ENCODE results near the gene MSGN1.

The MSGN1 gene

GRCh38 chr2:17792515-17792914, 23.7 kb upstream of the MSGN1 start:
- H3K9ac ChIP-seq (ENCODE audit: low read length), result no peak overlapping the region
- no peaks in the 10 kb centered on the region for H3K27me3 ChIP-seq (ENCODE audit: control insufficient read depth, insufficient read depth, low read length)
- no peaks in the 10 kb centered on the region for H3K9me3 ChIP-seq (ENCODE audit: control insufficient read depth, insufficient read depth, low read depth, low read length)
- H3K4me3 ChIP-seq (ENCODE audit: low read depth, low read length), result no peak overlapping the region
- H3K36me3 ChIP-seq (ENCODE audit: control insufficient read depth, insufficient read depth, low read length), result no peaks in the 10 kb centered on the region
- H3K27ac ChIP-seq (ENCODE audit: low read depth, low read length), result no peak overlapping the region
- peaks cover 9% of the 10 kb centered on the region; the same call in 1 of the 2 replicates for H3K4me1 ChIP-seq (ENCODE audit: control insufficient read depth, insufficient read depth, low read length)

GRCh38 chr2:17793296-17793695, 23.0 kb upstream of the MSGN1 start:
- no peak overlapping the region for H3K27ac ChIP-seq (ENCODE audit: low read depth, low read length)
- no peaks in the 10 kb centered on the region for H3K9me3 ChIP-seq (ENCODE audit: control insufficient read depth, insufficient read depth, low read depth, low read length)
- H3K4me1 ChIP-seq (ENCODE audit: control insufficient read depth, insufficient read depth, low read length), result peaks cover 6% of the 10 kb centered on the region; the same call in 1 of the 2 replicates
- no peaks in the 10 kb centered on the region for H3K36me3 ChIP-seq (ENCODE audit: control insufficient read depth, insufficient read depth, low read length)
- H3K4me3 ChIP-seq (ENCODE audit: low read depth, low read length), result no peak overlapping the region
- H3K27me3 ChIP-seq (ENCODE audit: control insufficient read depth, insufficient read depth, low read length), result no peaks in the 10 kb centered on the region
- no peak overlapping the region for H3K9ac ChIP-seq (ENCODE audit: low read length)

GRCh38 chr2:17793803-17794354, 22.4 kb upstream of the MSGN1 start:
- Histone ChIP-seq H3K4me3 (ENCODE audit: low read depth, low read length) (no peak overlapping the region; the same call in 1 of the 2 replicates), H3K4me1 (ENCODE audit: control insufficient read depth, insufficient read depth, low read length) (peaks cover 6% of the 10 kb centered on the region; the same call in 1 of the 2 replicates), H3K9ac (ENCODE audit: low read length) (no peak overlapping the region), H3K9me3 (ENCODE audit: control insufficient read depth, insufficient read depth, low read depth, low read length) (no peaks in the 10 kb centered on the region), H3K27me3 (ENCODE audit: control insufficient read depth, insufficient read depth, low read length) (no peaks in the 10 kb centered on the region), H3K36me3 (ENCODE audit: control insufficient read depth, insufficient read depth, low read length) (no peaks in the 10 kb centered on the region), H3K27ac (ENCODE audit: low read depth, low read length) (no peak overlapping the region)

- no peaks in the 10 kb centered on the region for H3K36me3 ChIP-seq (ENCODE audit: control insufficient read depth, insufficient read depth, low read length)
- no peaks in the 10 kb centered on the region for H3K9me3 ChIP-seq (ENCODE audit: control insufficient read depth, insufficient read depth, low read depth, low read length)
- no peak overlapping the region for H3K4me3 ChIP-seq (ENCODE audit: low read depth, low read length)
- peaks cover 6% of the 10 kb centered on the region; the same call in 1 of the 2 replicates for H3K4me1 ChIP-seq (ENCODE audit: control insufficient read depth, insufficient read depth, low read length)
- no peak overlapping the region for H3K9ac ChIP-seq (ENCODE audit: low read length)
- no peak overlapping the region for H3K27ac ChIP-seq (ENCODE audit: low read depth, low read length)
- no peaks in the 10 kb centered on the region for H3K27me3 ChIP-seq (ENCODE audit: control insufficient read depth, insufficient read depth, low read length)
Observed at GRCh38 chr2:17795309-17795708, 21.0 kb upstream of the MSGN1 start.

- Histone ChIP-seq H3K9me3 (ENCODE audit: control insufficient read depth, insufficient read depth, low read depth, low read length) (no peaks in the 10 kb centered on the region), H3K9ac (ENCODE audit: low read length) (no peak overlapping the region), H3K27me3 (ENCODE audit: control insufficient read depth, insufficient read depth, low read length) (no peaks in the 10 kb centered on the region), H3K36me3 (ENCODE audit: control insufficient read depth, insufficient read depth, low read length) (no peaks in the 10 kb centered on the region), H3K4me3 (ENCODE audit: low read depth, low read length) (no peak overlapping the region), H3K4me1 (ENCODE audit: control insufficient read depth, insufficient read depth, low read length) (peaks cover 6% of the 10 kb centered on the region; the same call in 1 of the 2 replicates), H3K27ac (ENCODE audit: low read depth, low read length) (no peak overlapping the region)
Observed at GRCh38 chr2:17798338-17798737, 17.9 kb upstream of the MSGN1 start.

- no peaks in the 10 kb centered on the region for H3K27me3 ChIP-seq (ENCODE audit: control insufficient read depth, insufficient read depth, low read length)
- H3K36me3 ChIP-seq (ENCODE audit: control insufficient read depth, insufficient read depth, low read length), result no peaks in the 10 kb centered on the region
- no peaks in the 10 kb centered on the region for H3K9me3 ChIP-seq (ENCODE audit: control insufficient read depth, insufficient read depth, low read depth, low read length)
- no peak overlapping the region for H3K9ac ChIP-seq (ENCODE audit: low read length)
- no peaks in the 10 kb centered on the region; the same call in 1 of the 2 replicates for H3K4me1 ChIP-seq (ENCODE audit: control insufficient read depth, insufficient read depth, low read length)
- H3K27ac ChIP-seq (ENCODE audit: low read depth, low read length), result no peak overlapping the region
- H3K4me3 ChIP-seq (ENCODE audit: low read depth, low read length), result no peak overlapping the region
Observed at GRCh38 chr2:17799301-17800120, 16.7 kb upstream of the MSGN1 start.

- no peak overlapping the region for H3K4me3 ChIP-seq (ENCODE audit: low read depth, low read length)
- H3K27ac ChIP-seq (ENCODE audit: low read depth, low read length), result no peak overlapping the region
- no peaks in the 10 kb centered on the region for H3K9me3 ChIP-seq (ENCODE audit: control insufficient read depth, insufficient read depth, low read depth, low read length)
- H3K4me1 ChIP-seq (ENCODE audit: control insufficient read depth, insufficient read depth, low read length), result no peaks in the 10 kb centered on the region
- H3K9ac ChIP-seq (ENCODE audit: low read length), result no peak overlapping the region
- H3K27me3 ChIP-seq (ENCODE audit: control insufficient read depth, insufficient read depth, low read length), result no peaks in the 10 kb centered on the region
- no peaks in the 10 kb centered on the region for H3K36me3 ChIP-seq (ENCODE audit: control insufficient read depth, insufficient read depth, low read length)
Observed at GRCh38 chr2:17800219-17800618, 16.0 kb upstream of the MSGN1 start.

- no peak overlapping the region for H3K4me3 ChIP-seq (ENCODE audit: low read depth, low read length)
- no peaks in the 10 kb centered on the region for H3K36me3 ChIP-seq (ENCODE audit: control insufficient read depth, insufficient read depth, low read length)
- H3K9me3 ChIP-seq (ENCODE audit: control insufficient read depth, insufficient read depth, low read depth, low read length), result no peaks in the 10 kb centered on the region
- no peaks in the 10 kb centered on the region for H3K27me3 ChIP-seq (ENCODE audit: control insufficient read depth, insufficient read depth, low read length)
- no peak overlapping the region for H3K27ac ChIP-seq (ENCODE audit: low read depth, low read length)
- no peak overlapping the region for H3K9ac ChIP-seq (ENCODE audit: low read length)
- H3K4me1 ChIP-seq (ENCODE audit: control insufficient read depth, insufficient read depth, low read length), result no peaks in the 10 kb centered on the region
Observed at GRCh38 chr2:17800693-17801458, 15.4 kb upstream of the MSGN1 start.

- H3K9ac ChIP-seq (ENCODE audit: low read length), result no peak overlapping the region
- no peak overlapping the region for H3K27ac ChIP-seq (ENCODE audit: low read depth, low read length)
- H3K4me1 ChIP-seq (ENCODE audit: control insufficient read depth, insufficient read depth, low read length), result no peaks in the 10 kb centered on the region
- no peaks in the 10 kb centered on the region for H3K9me3 ChIP-seq (ENCODE audit: control insufficient read depth, insufficient read depth, low read depth, low read length)
- no peaks in the 10 kb centered on the region for H3K27me3 ChIP-seq (ENCODE audit: control insufficient read depth, insufficient read depth, low read length)
- no peak overlapping the region for H3K4me3 ChIP-seq (ENCODE audit: low read depth, low read length)
- no peaks in the 10 kb centered on the region for H3K36me3 ChIP-seq (ENCODE audit: control insufficient read depth, insufficient read depth, low read length)
Observed at GRCh38 chr2:17803497-17803896, 12.8 kb upstream of the MSGN1 start.

GRCh38 chr2:17804358-17804757, 11.9 kb upstream of the MSGN1 start:
- no peak overlapping the region for H3K9ac ChIP-seq (ENCODE audit: low read length)
- no peaks in the 10 kb centered on the region for H3K27me3 ChIP-seq (ENCODE audit: control insufficient read depth, insufficient read depth, low read length)
- H3K9me3 ChIP-seq (ENCODE audit: control insufficient read depth, insufficient read depth, low read depth, low read length), result no peaks in the 10 kb centered on the region
- no peaks in the 10 kb centered on the region for H3K36me3 ChIP-seq (ENCODE audit: control insufficient read depth, insufficient read depth, low read length)
- H3K4me1 ChIP-seq (ENCODE audit: control insufficient read depth, insufficient read depth, low read length), result no peaks in the 10 kb centered on the region
- H3K4me3 ChIP-seq (ENCODE audit: low read depth, low read length), result no peak overlapping the region
- no peak overlapping the region for H3K27ac ChIP-seq (ENCODE audit: low read depth, low read length)

- Histone ChIP-seq H3K36me3 (ENCODE audit: control insufficient read depth, insufficient read depth, low read length) (no peaks in the 10 kb centered on the region), H3K9ac (ENCODE audit: low read length) (no peak overlapping the region), H3K27ac (ENCODE audit: low read depth, low read length) (no peak overlapping the region), H3K9me3 (ENCODE audit: control insufficient read depth, insufficient read depth, low read depth, low read length) (no peaks in the 10 kb centered on the region), H3K4me3 (ENCODE audit: low read depth, low read length) (no peak overlapping the region), H3K27me3 (ENCODE audit: control insufficient read depth, insufficient read depth, low read length) (no peaks in the 10 kb centered on the region), H3K4me1 (ENCODE audit: control insufficient read depth, insufficient read depth, low read length) (no peaks in the 10 kb centered on the region)
Observed at GRCh38 chr2:17805166-17805565, 11.1 kb upstream of the MSGN1 start.

Data from HUES6 (cell line).